RWPE2 (cell line): ENCODE data around the gene MT3.

Source experiments
- ATAC-seq: fragments of 200-7000 bp; cut with Tn5 transposase; 3 replicates; pipeline ENCODE4 v1.9.1; 2021; ENCODE audit warnings: low read depth
- DNase-seq: peaks from one replicate; pipeline ENCODE4 v3.0.0-alpha.2; 2020; ENCODE audit warnings: low spot score
- H3K27ac ChIP-seq: fragments of 450-650 bp; 2 replicates; pipeline ENCODE4 v1.5.1; 2017; ENCODE audit warnings: mild to moderate bottlenecking; ENCODE audit not compliant: poor library complexity, severe bottlenecking
- H3K27me3 ChIP-seq: fragments of 250-450 bp; sonication (Bioruptor Pico); 2 replicates; pipeline ENCODE4 v1.5.1; 2021; ENCODE audit warnings: mild to moderate bottlenecking, moderate library complexity; ENCODE audit not compliant: insufficient read depth, poor library complexity, severe bottlenecking
- H3K36me3 ChIP-seq: fragments of 250-450 bp; sonication (Bioruptor Pico); 2 replicates; pipeline ENCODE4 v1.5.1; 2020; ENCODE audit warnings: low read depth, mild to moderate bottlenecking, moderate library complexity
- H3K4me1 ChIP-seq: fragments of 250-450 bp; sonication (Bioruptor Pico); 2 replicates; pipeline ENCODE4 v1.5.1; 2021; ENCODE audit warnings: mild to moderate bottlenecking, moderate library complexity; ENCODE audit not compliant: insufficient read depth, poor library complexity, severe bottlenecking
- H3K4me3 ChIP-seq: fragments of 250-450 bp; sonication (Bioruptor Pico); 2 replicates; pipeline ENCODE4 v1.5.1; 2021; ENCODE audit warnings: mild to moderate bottlenecking, moderate library complexity; ENCODE audit not compliant: severe bottlenecking
- H3K9me3 ChIP-seq: fragments of 250-450 bp; sonication (Bioruptor Pico); 2 replicates; pipeline ENCODE4 v1.5.1; 2021; ENCODE audit warnings: mild to moderate bottlenecking, moderate library complexity; ENCODE audit not compliant: severe bottlenecking
- TF ChIP-seq, protein P1 (sequence below): fragments of 450-650 bp; IDR thresholded peaks from one replicate; pipeline ENCODE4 v1.5.1; 2017; ENCODE audit warnings: mild to moderate bottlenecking, moderate library complexity; ENCODE audit not compliant: poor library complexity, severe bottlenecking

Gene MT3

DNA sequence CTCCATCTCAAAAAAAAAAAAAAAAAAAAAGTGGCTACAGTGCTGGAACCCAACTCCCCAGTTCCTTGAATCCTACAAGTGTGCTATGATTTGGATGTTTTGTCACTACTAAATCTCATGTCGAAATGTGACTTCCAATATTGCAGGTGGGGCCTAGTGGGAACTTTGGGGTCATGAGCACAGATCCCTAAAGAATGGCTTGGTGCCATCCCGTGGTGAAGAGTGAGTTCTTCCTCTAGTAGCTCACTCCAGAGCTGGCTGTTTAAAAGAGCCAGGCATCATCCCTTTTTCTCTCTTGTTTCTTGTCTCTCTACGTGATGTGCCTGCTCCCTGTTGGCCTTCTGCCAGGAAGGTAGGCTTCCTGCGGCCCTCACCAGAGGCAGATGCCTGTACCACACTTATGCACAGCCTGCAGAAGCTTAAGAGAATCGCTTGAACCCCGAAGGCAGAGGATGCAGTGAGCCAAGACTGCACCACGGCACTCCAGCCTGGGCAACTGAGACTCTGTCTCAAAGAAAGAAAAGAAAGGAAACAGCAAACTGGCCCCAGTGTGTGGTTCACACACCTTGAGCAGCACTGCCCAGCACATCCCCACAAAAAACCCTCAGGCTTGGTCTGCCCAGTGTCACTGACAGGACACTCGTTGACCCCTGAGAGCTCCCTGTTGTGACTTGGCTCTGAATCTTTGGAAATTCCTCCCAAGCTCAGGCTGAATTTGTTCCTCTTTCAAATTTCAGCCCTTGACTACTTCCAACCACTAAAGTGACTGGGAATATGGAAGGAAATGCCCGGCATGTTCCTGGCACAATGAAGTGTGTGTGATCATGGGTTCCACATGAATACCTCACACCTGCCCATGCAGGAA lies 39.4 kb downstream of the MT3 start:
- H3K4me1 ChIP-seq: peaks cover 5% of the 10 kb centered on the region

DNA sequence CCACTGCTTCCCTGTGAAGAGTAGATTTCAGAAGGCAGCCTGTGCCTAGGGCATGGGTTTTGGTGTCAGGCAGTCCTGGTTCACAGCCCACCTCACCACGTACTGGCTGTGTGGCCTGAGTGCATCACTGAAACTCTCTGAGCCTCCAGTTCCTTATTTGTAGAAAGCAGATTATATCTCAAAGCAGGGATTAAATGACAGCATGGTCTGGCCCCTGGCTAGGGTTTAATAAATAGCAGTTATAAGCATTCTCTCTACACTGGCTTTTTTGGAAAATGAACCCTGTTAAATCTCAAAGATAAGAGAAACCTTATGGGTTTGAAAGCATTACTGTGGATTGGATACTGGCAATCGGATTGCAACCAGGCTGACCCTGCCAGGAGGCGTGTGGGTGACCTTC lies 40.2 kb downstream of the MT3 start:
- H3K36me3 ChIP-seq: peaks cover 11% of the 10 kb centered on the region
- no peak for DNase-seq
- TF ChIP-seq, protein P1, sequence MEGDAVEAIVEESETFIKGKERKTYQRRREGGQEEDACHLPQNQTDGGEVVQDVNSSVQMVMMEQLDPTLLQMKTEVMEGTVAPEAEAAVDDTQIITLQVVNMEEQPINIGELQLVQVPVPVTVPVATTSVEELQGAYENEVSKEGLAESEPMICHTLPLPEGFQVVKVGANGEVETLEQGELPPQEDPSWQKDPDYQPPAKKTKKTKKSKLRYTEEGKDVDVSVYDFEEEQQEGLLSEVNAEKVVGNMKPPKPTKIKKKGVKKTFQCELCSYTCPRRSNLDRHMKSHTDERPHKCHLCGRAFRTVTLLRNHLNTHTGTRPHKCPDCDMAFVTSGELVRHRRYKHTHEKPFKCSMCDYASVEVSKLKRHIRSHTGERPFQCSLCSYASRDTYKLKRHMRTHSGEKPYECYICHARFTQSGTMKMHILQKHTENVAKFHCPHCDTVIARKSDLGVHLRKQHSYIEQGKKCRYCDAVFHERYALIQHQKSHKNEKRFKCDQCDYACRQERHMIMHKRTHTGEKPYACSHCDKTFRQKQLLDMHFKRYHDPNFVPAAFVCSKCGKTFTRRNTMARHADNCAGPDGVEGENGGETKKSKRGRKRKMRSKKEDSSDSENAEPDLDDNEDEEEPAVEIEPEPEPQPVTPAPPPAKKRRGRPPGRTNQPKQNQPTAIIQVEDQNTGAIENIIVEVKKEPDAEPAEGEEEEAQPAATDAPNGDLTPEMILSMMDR: no peak
- no peak overlapping the region for H3K27ac ChIP-seq
- H3K4me1 ChIP-seq: peaks cover 5% of the 10 kb centered on the region
- no peaks in the 10 kb centered on the region for H3K9me3 ChIP-seq
- H3K4me3 ChIP-seq: no peak overlapping the region
- H3K27me3 ChIP-seq: no peaks in the 10 kb centered on the region
- ATAC-seq: no peak

More for the DNA sequence above, 39.4 kb downstream of the MT3 start:
- Histone ChIP-seq H3K9me3 (no peaks in the 10 kb centered on the region), H3K27ac (peak overlapping the region; percentile 87), H3K36me3 (peaks cover 11% of the 10 kb centered on the region), H3K4me3 (no peak overlapping the region), H3K27me3 (no peaks in the 10 kb centered on the region)
- ATAC-seq (no peak), DNase-seq (no peak)
- TF ChIP-seq, protein P1: peak; percentile 35

DNA sequence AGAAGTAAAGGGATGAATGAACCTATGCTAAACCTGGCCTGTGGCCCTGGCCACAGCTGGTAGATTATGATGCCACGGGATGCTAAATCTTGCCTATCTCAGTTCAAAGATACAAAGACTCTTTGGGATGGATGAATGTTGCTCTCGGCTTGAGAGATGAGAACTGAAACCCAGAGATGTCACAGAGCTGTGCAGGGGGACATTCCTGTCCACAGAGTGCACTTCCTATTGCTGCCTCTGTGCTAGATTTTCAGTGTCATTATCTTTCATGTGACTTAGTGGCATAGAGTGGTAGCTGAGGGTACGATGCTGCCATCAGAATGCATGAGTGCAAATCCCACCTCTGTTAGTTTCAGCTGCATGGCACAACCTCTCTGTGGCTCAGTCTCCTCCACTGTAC lies 40.8 kb downstream of the MT3 start:
- Histone ChIP-seq H3K9me3 (no peaks in the 10 kb centered on the region), H3K27ac (no peak overlapping the region), H3K4me3 (no peak overlapping the region), H3K36me3 (peaks cover 11% of the 10 kb centered on the region), H3K27me3 (no peaks in the 10 kb centered on the region), H3K4me1 (peaks cover 5% of the 10 kb centered on the region)
- TF ChIP-seq, protein P1: no peak
- ATAC-seq (no peak), DNase-seq (no peak)

DNA sequence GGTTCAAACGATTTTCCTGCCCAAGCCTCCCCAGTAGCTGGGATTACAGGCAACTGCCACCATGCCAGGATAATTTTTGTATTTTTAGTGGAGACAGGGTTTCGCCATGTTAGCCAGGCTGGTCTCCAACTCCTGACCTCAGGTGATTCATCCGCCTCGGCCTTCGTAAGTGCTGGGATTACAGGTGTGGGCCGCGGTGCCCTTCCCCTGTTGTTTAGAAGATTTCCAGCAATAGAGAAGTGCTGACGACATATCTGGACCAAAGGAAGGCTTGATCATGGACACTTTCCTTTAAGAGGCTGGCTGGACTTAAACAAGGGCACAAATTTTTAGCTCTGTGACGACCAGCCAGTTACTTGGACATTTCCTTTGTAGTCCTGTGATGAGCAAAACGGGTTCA lies 41.9 kb downstream of the MT3 start:
- DNase-seq (no peak), ATAC-seq (no peak)
- H3K4me3 ChIP-seq: no peak overlapping the region
- H3K9me3 ChIP-seq: no peaks in the 10 kb centered on the region
- no peak overlapping the region for H3K27ac ChIP-seq
- no peaks in the 10 kb centered on the region for H3K27me3 ChIP-seq
- TF ChIP-seq, protein P1: no peak
- H3K36me3 ChIP-seq: peaks cover 7% of the 10 kb centered on the region
- peaks cover 5% of the 10 kb centered on the region for H3K4me1 ChIP-seq

DNA sequence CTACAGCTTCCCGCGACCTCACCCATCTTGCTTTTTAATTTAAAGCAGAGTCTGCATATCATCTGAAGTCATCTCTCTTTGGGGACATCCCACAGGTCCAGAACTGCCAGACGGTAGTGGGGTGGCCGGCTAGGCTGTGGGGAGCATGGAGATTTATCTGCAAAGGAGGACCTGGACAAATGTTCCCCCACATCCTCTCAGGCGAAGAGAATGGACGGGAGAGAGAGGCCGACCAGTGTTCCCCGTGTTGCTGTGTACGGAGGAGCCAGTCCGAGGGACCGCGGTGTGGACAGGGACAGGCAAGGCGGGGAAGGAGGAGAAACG lies 42.5 kb downstream of the MT3 start:
- no peak overlapping the region for H3K4me3 ChIP-seq

More for the DNA sequence above, 42.5 kb downstream of the MT3 start:
- H3K27me3 ChIP-seq: no peaks in the 10 kb centered on the region
- peaks cover 3% of the 10 kb centered on the region for H3K36me3 ChIP-seq
- H3K9me3 ChIP-seq: no peaks in the 10 kb centered on the region
- TF ChIP-seq, protein P1: no peak
- H3K27ac ChIP-seq: no peak overlapping the region
- DNase-seq (no peak), ATAC-seq (no peak)
- H3K4me1 ChIP-seq: peaks cover 4% of the 10 kb centered on the region
